GM23338 (cell line): ENCODE results near the gene FUT8. TPM values are rescaled to one million over a fixed set of nuclear protein-coding genes. Genes with fewer than 3 reads are reported as not detected.

Source experiments
- ATAC-seq: fragments of 200-7000 bp; cut with Tn5 transposase; 3 replicates; pipeline ENCODE4 v1.9.1; 2020
- DNase-seq: peaks from one replicate; pipeline ENCODE4 v3.0.0-alpha.2; 2015; ENCODE audit warnings: low spot score
- H2AFZ ChIP-seq: fragments of 200-600 bp; sonication (generic); 2 replicates; pipeline ENCODE4 v1.8.0; 2016; ENCODE audit warnings: antibody characterized with exemption, mild to moderate bottlenecking, moderate library complexity
- H3F3A ChIP-seq: fragments of 200-600 bp; sonication (generic); replicated peaks from 2 replicates; pipeline ENCODE4 v1.8.0; 2017; ENCODE audit warnings: antibody characterized with exemption, mixed run types, low read depth
- H3K27ac ChIP-seq: fragments of 200-600 bp; sonication (generic); 2 replicates; pipeline ENCODE4 v1.6.1; 2016; ENCODE audit warnings: low read depth
- H3K27me3 ChIP-seq: fragments of 200-600 bp; sonication (generic); 2 replicates; pipeline ENCODE4 v1.8.0; 2016; ENCODE audit warnings: mild to moderate bottlenecking, mixed run types, moderate library complexity; ENCODE audit not compliant: insufficient read depth
- H3K36me3 ChIP-seq: fragments of 200-600 bp; sonication (generic); 2 replicates; pipeline ENCODE4 v1.8.0; 2016; ENCODE audit warnings: mild to moderate bottlenecking; ENCODE audit not compliant: insufficient read depth
- H3K4me1 ChIP-seq: fragments of 200-600 bp; sonication (generic); 2 replicates; pipeline ENCODE4 v1.8.0; 2016; ENCODE audit warnings: mild to moderate bottlenecking, moderate library complexity; ENCODE audit not compliant: insufficient read depth
- H3K4me2 ChIP-seq: fragments of 200-600 bp; sonication (generic); 2 replicates; pipeline ENCODE4 v1.7.1; 2017; ENCODE audit warnings: mixed run types
- H3K4me3 ChIP-seq: fragments of 200-600 bp; sonication (generic); 2 replicates; pipeline ENCODE4 v1.6.1; 2016; ENCODE audit warnings: mixed run types
- H3K79me2 ChIP-seq: fragments of 200-600 bp; sonication (generic); replicated peaks from 2 replicates; pipeline ENCODE4 v1.8.0; 2017; ENCODE audit warnings: mild to moderate bottlenecking; ENCODE audit not compliant: insufficient read depth
- H3K9me2 ChIP-seq: fragments of 200-600 bp; sonication (generic); 2 replicates; pipeline ENCODE4 v1.8.0; 2017; ENCODE audit not compliant: insufficient read depth
- H4K20me1 ChIP-seq: fragments of 200-600 bp; sonication (generic); replicated peaks from 2 replicates; pipeline ENCODE4 v1.8.0; 2017; ENCODE audit warnings: mild to moderate bottlenecking; ENCODE audit not compliant: insufficient read depth
- H3K27ac Mint-ChIP-seq: 2 replicates; pipeline ENCODE4 v1.8.0; 2020; ENCODE audit warnings: inconsistent platforms, mild to moderate bottlenecking, moderate library complexity, mixed read lengths
- H3K27me3 Mint-ChIP-seq: 3 replicates; pipeline ENCODE4 v1.8.0; 2022; ENCODE audit warnings: low read depth, mild to moderate bottlenecking, moderate library complexity, mixed read lengths, inconsistent platforms; ENCODE audit not compliant: insufficient read depth, poor library complexity
- H3K36me3 Mint-ChIP-seq: 3 replicates; pipeline ENCODE4 v1.8.0; 2021; ENCODE audit warnings: low read depth, mild to moderate bottlenecking, inconsistent platforms, moderate library complexity, mixed read lengths
- H3K4me1 Mint-ChIP-seq: 3 replicates; pipeline ENCODE4 v1.8.0; 2020; ENCODE audit warnings: mild to moderate bottlenecking, inconsistent platforms, mixed read lengths
- H3K4me3 Mint-ChIP-seq: 3 replicates; pipeline ENCODE4 v1.8.0; 2021; ENCODE audit warnings: moderate library complexity, mild to moderate bottlenecking, inconsistent platforms, mixed read lengths
- H3K9me3 Mint-ChIP-seq: 3 replicates; pipeline ENCODE4 v1.8.0; 2020; ENCODE audit warnings: moderate library complexity, mild to moderate bottlenecking, inconsistent platforms, mixed read lengths
- CREB1 ChIP-seq: fragments of 250-450 bp; sonication (Bioruptor Pico); IDR thresholded peaks from 2 replicates; pipeline ENCODE4 v1.5.0; 2020; ENCODE audit warnings: low read depth, mild to moderate bottlenecking, moderate library complexity
- ETS1 ChIP-seq: IDR thresholded peaks from 2 replicates; pipeline ENCODE4 v1.6.1; 2016; ENCODE audit warnings: antibody characterized with exemption
- EZH2 ChIP-seq: fragments of 200-600 bp; sonication (generic); IDR thresholded peaks from one replicate; pipeline ENCODE4 v1.8.0; 2017; ENCODE audit warnings: antibody characterized with exemption, mild to moderate bottlenecking, low read depth; ENCODE audit not compliant: unreplicated experiment
- EZH2phosphoT487 ChIP-seq: fragments of 200-600 bp; sonication (generic); IDR thresholded peaks from one replicate; pipeline ENCODE4 v1.8.1; 2018; ENCODE audit warnings: antibody characterized with exemption; ENCODE audit not compliant: unreplicated experiment
- JUNB ChIP-seq: IDR thresholded peaks from one replicate; pipeline ENCODE4 v1.6.1; 2016; ENCODE audit warnings: antibody characterized with exemption; ENCODE audit not compliant: unreplicated experiment
- NANOG ChIP-seq: IDR thresholded peaks from 2 replicates; pipeline ENCODE4 v1.6.1; 2016; ENCODE audit warnings: antibody characterized with exemption, borderline replicate concordance
- POLR2AphosphoS5 ChIP-seq: IDR thresholded peaks from 2 replicates; pipeline ENCODE4 v1.6.1; 2016; ENCODE audit warnings: antibody characterized with exemption, low read depth
- REST ChIP-seq: IDR thresholded peaks from one replicate; pipeline ENCODE4 v1.6.1; 2018; ENCODE audit warnings: antibody characterized with exemption; ENCODE audit not compliant: unreplicated experiment
- ZNF114 ChIP-seq: fragments of 250-450 bp; sonication (Bioruptor Pico); IDR thresholded peaks from 2 replicates; pipeline ENCODE4 v1.5.0; 2020; ENCODE audit warnings: mild to moderate bottlenecking, moderate library complexity
- ZNF331 ChIP-seq: fragments of 250-450 bp; sonication (Bioruptor Pico); IDR thresholded peaks from 2 replicates; pipeline ENCODE4 v1.5.0; 2020; ENCODE audit warnings: low read depth, mild to moderate bottlenecking, moderate library complexity
- polyA plus RNA-seq: library from polyadenylated mRNA; unstranded; fragments of >200 nt; fragmentation: Nextera tagmentation; extraction: Ambion mirVana; gene quantifications from 2 replicates; pipeline ENCODE4 v1.2.1, GENCODE V29; 2016
- total RNA-seq: library from RNA; depleted of rRNA; stranded (reverse); fragments of >200 nt; shearing (Covaris generic); gene quantifications from 2 replicates; pipeline ENCODE4 v1.2.3, GENCODE V29; 2014
- TF ChIP-seq, protein P1 (sequence below), 2 experiments: fragments of 200-600 bp in 1 of 2; sonication (generic) in 1 of 2; conservative IDR thresholded peaks; 2 replicates each; pipeline versions ENCODE4 v1.5.1 to v1.6.1; 2016 to 2017; ENCODE audit warnings: antibody characterized with exemption in 2 of 2, low read depth in 2 of 2, mild to moderate bottlenecking in 2 of 2, moderate library complexity in 1 of 2

Gene FUT8
- total and polyA plus RNA-seq, 2 experiments from 2014 or later, result 8.2 to 23.2 TPM

DNA sequence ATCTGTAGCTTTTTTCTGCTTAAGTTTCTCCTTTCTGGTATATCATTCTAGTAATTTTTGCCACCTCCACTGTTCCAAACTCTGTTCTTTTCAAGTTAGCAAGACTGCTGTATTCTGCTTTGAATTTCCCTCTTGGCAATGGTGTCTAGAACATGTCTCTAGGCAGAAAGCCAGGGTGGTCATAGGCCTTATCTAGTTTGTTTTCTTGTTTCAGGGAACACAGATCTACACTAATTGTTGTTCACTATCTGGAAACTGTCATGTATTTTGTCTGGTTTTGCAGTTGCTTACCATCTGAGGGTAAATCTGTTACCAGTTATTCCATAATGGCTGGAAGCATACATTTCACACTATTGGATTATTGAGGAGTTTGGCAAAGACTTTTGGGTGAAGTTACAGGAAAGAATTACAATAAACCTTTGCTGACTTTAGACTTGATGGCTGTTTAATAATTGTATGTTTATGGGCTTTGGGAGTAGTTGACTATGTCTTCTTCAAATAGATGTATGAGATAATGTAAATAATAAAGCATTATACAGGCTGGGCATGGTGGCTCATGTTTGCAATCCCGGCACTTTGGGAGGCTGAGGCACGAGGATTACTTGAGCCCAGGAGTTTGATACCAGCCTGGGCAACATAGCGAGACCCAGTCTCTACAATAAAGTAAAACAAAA lies 41.4 kb downstream of the FUT8 start:
- Mint-ChIP-seq H3K27ac (no peak overlapping the region), H3K9me3 (peaks cover 22% of the 10 kb centered on the region), H3K4me1 (peaks cover 5% of the 10 kb centered on the region; the same call in 1 of the 3 replicates), H3K36me3 (peaks cover 32% of the 10 kb centered on the region; the same call in 2 of the 3 replicates), H3K4me3 (no peak overlapping the region), H3K27me3 (no peaks in the 10 kb centered on the region)
- Histone ChIP-seq H3K4me3 (no peak overlapping the region), H3K79me2 (no peaks in the 10 kb centered on the region), H3K36me3 (peaks cover 7% of the 10 kb centered on the region), H4K20me1 (no peaks in the 10 kb centered on the region), H3K9me2 (no peaks in the 10 kb centered on the region), H3K4me2 (no peak overlapping the region), H2AFZ (no peak overlapping the region), H3K27me3 (no peaks in the 10 kb centered on the region), H3K4me1 (peaks cover 7% of the 10 kb centered on the region; the same call in 1 of the 2 replicates), H3F3A (no peaks in the 10 kb centered on the region), H3K27ac (no peak overlapping the region)
- DNase-seq (no peak), ATAC-seq (no peak)
- no peak for TF ChIP-seq EZH2phosphoT487
- no peak for TF ChIP-seq ETS1
- TF ChIP-seq EZH2, result no peak
- no peak for TF ChIP-seq POLR2AphosphoS5

- Histone ChIP-seq H3K9me2 (no peaks in the 10 kb centered on the region), H3K36me3 (peaks cover 7% of the 10 kb centered on the region), H2AFZ (no peak overlapping the region), H3K79me2 (no peaks in the 10 kb centered on the region), H3K27ac (no peak overlapping the region), H3K4me1 (no peaks in the 10 kb centered on the region), H3K4me3 (no peak overlapping the region), H4K20me1 (no peaks in the 10 kb centered on the region), H3K27me3 (no peaks in the 10 kb centered on the region), H3F3A (no peaks in the 10 kb centered on the region), H3K4me2 (no peak overlapping the region)
- no peaks in the 10 kb centered on the region for H3K27me3 Mint-ChIP-seq
- H3K9me3 Mint-ChIP-seq, result peaks cover 17% of the 10 kb centered on the region
- no peak overlapping the region for H3K27ac Mint-ChIP-seq
- DNase-seq (no peak), ATAC-seq (no peak)
- H3K4me3 Mint-ChIP-seq, result no peak overlapping the region
- peaks cover 5% of the 10 kb centered on the region; the same call in 1 of the 3 replicates for H3K4me1 Mint-ChIP-seq
- TF ChIP-seq EZH2 (no peak), ZNF331 (CRISPR knock-in tag) (no peak)
- peaks cover 36% of the 10 kb centered on the region; the same call in 2 of the 3 replicates for H3K36me3 Mint-ChIP-seq
These were observed 43.7 kb downstream of the FUT8 start for GRCh38 chr14:65456247-65456646.

- Mint-ChIP-seq H3K36me3 (peaks cover 17% of the 10 kb centered on the region; the same call in 2 of the 3 replicates), H3K9me3 (no peaks in the 10 kb centered on the region), H3K4me3 (no peak overlapping the region), H3K27me3 (no peaks in the 10 kb centered on the region), H3K27ac (no peak overlapping the region), H3K4me1 (peaks cover 10% of the 10 kb centered on the region; the same call in 2 of the 3 replicates)
- H2AFZ ChIP-seq, result no peak overlapping the region
- DNase-seq (no peak), ATAC-seq (no peak)
- no peak overlapping the region for H3K27ac ChIP-seq
- H3K4me2 ChIP-seq, result no peak overlapping the region
- no peaks in the 10 kb centered on the region for H4K20me1 ChIP-seq
- H3F3A ChIP-seq, result no peaks in the 10 kb centered on the region
- no peaks in the 10 kb centered on the region for H3K4me1 ChIP-seq
- H3K9me2 ChIP-seq, result no peaks in the 10 kb centered on the region
- no peak overlapping the region for H3K4me3 ChIP-seq
- no peaks in the 10 kb centered on the region for H3K36me3 ChIP-seq
- H3K79me2 ChIP-seq, result no peaks in the 10 kb centered on the region
- H3K27me3 ChIP-seq, result no peaks in the 10 kb centered on the region
- TF ChIP-seq, protein P1, sequence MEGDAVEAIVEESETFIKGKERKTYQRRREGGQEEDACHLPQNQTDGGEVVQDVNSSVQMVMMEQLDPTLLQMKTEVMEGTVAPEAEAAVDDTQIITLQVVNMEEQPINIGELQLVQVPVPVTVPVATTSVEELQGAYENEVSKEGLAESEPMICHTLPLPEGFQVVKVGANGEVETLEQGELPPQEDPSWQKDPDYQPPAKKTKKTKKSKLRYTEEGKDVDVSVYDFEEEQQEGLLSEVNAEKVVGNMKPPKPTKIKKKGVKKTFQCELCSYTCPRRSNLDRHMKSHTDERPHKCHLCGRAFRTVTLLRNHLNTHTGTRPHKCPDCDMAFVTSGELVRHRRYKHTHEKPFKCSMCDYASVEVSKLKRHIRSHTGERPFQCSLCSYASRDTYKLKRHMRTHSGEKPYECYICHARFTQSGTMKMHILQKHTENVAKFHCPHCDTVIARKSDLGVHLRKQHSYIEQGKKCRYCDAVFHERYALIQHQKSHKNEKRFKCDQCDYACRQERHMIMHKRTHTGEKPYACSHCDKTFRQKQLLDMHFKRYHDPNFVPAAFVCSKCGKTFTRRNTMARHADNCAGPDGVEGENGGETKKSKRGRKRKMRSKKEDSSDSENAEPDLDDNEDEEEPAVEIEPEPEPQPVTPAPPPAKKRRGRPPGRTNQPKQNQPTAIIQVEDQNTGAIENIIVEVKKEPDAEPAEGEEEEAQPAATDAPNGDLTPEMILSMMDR (conservative IDR thresholded peaks at IDR 0.05; ENCODE audit: low read depth in 2 of 2), result no peak
- TF ChIP-seq CREB1 (no peak), ZNF331 (CRISPR knock-in tag) (no peak), REST (no peak), JUNB (no peak), EZH2phosphoT487 (no peak), EZH2 (no peak), NANOG (no peak), ZNF114 (CRISPR knock-in tag) (no peak)
These were observed 49.2 kb downstream of the FUT8 start for GRCh38 chr14:65461730-65462129.
